Measurements from ENCODE around the gene SQSTM1. TPM values are rescaled to one million over a fixed set of nuclear protein-coding genes. Genes with fewer than 3 reads are reported as not detected.
A peak's percentile ranks its signal among the peaks of the same experiment; 100 is the strongest.

The SQSTM1 gene
- total RNA-seq, 1 experiment from 2014 or later, result 442 TPM

DNA sequence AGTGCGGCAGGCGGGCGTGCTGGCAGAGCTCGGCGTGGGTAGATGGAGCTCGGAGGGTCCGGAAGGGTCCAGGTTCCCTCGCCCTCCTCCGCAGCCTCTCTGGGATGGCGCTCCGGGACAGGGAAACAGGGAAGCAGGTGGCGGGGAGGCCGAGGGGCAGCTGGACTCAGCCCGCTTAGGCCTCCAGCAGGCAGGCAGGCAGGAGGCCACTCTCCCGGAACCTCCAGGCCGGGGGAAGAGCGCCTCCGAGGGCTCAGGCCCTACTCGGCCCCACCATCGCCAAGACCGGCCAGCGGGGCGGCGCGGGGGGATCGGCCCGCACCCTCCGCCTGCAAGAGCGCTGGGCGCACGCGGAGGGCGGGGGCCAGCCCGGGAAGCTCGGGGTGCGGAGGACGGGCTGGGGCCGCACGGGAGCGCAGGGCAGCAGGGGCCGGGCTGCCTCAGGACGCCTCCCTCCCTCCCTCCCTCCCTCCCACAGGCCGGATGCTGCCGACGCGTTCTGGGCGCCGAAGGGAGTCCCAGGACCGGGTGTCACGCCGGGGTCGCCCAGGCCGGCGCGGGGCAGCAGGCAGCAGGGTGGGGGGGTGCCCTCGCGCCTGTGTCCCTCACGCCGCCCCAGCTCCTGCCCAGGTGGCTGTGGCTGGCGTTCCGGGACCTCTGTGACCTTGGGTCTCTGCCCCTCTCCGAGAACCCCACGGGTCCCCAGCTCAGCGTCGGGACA, 15.0 kb upstream of the SQSTM1 start:
- DNase-seq (ENCODE audit: low read depth), result peak; percentile 52

DNA sequence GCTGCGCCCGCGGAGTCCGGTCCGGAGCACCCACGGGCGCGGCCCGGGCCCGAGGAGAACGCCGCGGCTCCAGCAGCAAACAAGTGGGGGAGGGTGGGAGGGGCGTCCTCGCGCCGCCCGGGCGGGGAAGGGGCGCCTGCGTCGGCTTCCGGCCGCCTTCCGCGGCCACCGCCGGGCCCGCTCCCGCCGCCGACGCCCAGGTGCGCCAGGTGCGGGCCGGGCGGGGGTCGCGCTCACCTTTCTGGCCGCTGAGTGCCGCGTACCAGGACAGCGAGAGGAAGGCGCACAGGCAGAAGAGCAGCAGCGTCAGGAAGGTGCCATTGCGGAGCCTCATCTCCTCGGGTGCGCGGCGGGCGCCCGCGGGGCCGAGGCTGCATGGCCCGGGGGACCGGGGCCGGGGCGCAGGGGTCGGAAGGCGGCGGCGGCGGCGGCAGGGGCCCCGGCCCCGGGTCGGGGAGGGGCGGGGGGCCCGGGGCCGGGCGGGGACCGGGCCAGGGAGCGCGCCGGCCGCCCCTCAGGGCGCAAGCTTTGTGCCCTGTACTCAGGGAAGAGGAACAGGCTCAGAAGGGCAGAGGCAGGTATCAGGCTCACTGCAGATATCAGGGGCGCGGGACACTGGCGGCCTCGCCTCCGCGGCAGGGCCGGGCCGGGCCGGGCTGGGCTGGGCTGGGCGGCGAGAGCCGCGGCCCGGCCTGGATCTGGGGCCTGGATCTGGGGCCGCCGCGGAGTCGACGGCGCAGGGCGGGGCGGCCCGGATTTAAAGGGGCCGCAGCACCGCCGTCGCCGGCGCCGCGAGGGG, 14.3 kb upstream of the SQSTM1 start, which contains the start of gene MGAT4B:
Gene MGAT4B, minus strand, starts transcription at position 617 of the 799 bp plus-strand sequence. Its CDS starts 283 bp downstream, at position 334.
- DNase-seq (ENCODE audit: low read depth), result peak; percentile 76

DNA sequence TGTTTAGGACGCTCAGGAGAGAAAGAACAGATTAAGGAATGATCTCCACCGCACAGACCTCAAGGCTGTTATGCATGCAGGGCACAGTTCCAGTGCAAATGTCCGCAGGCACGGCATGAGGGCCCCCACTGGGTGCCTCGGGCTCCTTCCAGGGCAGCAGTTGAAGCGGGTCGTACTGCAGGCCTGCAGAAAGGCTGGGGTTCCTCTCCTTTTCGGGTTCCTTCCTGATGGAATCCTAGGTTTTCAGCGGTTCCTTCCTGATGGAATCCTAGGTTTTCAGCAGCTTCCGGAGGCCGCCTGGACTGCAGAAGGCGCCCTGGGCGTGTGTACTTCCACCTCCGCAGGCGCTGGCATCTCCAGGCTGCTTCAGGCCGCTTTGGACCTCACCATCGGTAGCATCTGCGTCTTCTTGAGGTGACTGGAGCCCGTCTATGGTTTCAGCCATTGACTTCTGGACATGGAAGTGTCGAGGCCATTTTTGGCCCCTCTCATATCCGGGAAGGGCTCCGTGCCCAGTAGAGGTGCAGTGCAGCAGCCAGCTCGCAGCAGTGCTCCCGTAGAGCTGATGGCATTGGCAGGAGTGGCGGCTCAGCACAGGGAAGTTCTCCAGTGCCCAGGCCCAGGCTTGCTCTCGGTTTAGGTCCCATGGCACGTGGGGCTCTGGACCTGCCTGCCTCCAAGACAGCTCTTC, 8.4 kb upstream of the SQSTM1 start:
- no peak for DNase-seq (ENCODE audit: low read depth)

DNA sequence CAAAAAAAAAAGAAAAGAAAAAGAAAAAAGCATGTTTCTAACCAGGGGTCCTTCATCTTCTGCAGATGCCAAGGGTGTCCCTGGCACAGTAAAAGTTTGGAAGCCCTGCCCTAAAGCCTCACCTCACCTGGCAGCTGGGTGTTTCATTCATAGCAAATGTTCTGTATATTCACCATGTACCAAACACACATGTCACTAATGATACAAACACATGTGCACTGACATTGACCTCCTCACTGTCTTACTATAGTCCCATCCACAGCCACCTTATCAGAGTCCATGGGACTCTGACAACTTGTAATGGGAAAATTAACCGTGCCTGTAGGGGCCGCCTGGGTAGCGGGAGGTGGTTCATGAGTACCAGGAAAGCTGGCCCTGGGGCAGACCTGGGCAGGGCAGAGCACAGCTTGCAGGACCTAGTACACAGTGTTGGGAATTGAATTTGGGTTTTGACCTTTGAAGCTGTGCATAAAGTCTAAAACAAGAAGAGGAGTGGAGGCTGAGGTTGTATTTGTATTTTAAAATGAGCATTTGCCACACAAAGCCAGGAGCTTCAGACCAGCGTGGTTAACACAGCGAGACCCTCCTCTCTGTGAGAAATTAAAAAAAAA, 7.6 kb upstream of the SQSTM1 start:
- DNase-seq (ENCODE audit: low read depth), result no peak

DNA sequence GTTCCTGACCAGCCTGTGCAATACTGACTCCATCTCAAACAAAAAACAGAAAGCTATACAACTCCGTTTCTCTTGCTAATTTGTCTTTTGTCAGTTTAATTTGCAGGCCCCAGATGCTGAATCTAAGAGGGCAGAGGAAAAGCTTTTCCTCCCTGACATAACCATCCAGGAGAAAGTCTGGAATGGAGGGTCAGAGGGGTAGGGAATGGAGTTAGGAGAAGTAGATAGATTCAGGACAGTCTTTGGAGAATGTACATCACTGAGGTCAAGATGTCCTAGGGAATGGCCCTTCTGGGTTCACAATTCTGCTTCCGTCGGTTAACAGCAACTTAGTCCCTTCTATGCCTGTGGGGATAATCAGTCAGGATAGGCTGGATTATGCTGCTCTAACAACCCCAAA, 6.6 kb upstream of the SQSTM1 start:
- no peak for DNase-seq (ENCODE audit: low read depth)

DNA sequence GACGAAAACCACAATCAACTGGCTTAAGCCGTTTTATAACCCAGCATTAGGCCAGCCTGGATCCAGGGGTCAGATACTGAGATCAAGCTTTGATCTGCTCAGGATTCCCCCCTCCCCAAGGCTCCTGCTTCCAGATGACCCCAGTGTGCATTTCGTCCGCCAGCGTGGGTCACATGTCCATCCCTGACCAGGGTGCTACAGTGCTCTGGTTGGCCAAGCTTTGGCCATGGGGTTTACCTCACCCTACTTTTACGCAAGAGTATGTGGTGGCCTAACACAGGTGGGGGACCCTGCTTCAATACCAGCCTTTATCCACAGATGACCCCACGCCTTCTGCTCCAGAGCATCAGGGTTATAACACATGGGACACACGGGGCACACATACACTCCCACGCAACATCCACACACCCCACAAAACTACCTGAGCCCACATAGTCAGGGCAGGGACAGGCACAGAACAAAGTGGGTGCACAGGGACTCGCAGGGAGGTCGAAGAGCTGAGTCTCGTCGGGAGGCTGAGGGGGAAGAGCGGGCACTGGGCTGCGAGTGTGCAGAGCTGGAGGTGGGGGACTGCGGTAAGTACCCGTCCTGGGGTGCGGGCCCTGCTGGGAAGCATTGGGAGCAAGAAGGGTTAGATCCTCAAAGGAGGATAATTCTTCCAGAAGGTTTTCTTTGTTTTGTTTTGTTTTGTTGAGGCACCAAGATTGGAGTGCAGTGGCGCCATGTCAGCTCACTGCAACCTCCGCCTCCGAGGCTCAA, 5.0 kb upstream of the SQSTM1 start:
- no peak for DNase-seq (ENCODE audit: low read depth)

DNA sequence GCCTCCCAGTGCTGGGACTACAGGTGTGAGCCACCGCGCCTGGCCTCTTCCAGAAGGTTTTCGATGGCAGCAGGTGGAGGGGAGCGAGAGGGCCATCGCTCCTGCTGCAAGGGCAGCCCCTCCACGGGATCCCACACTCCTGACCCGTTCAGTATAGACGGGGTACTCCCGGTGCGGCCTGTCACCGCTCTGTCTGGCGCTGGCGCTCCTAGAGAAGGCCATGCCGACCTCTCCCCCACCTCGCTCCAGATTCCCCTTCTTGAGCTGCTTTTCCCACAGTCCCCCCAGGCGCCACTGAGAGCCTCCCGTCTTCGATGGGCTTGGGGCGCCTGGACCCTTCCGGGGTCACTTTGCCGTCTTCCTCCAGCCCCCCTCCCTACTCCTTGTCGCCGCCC, 4.3 kb upstream of the SQSTM1 start:
- no peak for DNase-seq (ENCODE audit: low read depth)

DNA sequence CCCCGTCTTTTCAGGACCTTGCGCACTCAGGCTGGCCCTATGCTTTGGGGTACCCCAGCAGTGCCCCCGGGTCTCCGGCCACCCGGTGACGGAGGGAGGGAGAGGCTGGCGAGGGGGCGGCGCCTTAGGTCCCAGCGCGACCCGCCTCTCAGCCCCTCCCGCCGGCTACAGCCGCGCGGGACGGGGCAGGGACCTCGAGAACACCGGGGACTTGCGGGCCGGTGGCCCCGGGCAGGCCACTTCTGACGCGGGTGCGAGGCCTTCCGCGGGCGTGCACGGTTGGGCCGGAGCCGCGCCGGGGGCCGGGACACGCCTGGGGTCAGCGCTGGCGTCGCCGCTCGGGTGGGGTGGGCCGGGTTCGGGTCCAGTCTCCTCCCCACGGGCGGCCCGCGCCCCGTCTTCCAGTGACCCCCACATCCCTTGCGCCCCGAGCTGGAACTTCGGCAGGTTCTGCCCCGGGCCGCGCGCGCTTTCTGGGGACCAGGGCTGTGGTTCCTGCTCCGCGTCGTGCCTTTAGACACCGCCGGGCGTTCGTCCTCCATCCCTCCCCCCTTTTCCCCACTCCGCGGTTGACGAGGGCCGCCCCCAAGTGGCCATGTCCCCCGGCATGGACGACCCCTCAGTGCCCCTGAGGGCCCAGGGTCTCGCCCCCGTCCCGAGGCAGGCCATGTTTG, 3.8 kb upstream of the SQSTM1 start:
- no peak for DNase-seq (ENCODE audit: low read depth)

DNA sequence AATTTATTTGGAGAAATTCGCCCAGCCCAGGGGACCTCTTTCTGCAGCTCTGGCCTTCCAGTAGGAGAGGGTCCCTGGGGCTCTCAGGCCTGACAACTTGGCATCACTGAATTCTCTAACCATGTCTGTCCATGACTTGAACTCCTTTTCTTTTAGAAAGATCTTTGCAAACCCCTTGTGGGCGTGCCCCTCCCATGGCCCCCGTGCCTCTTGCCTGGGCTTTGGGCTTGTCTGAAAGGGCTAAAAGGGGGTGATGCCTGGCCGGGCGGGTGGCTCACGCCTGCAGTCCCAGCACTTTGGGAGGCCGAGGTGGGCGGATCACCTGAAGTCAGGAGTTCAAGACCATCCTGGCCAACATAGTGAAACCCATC, 3.2 kb upstream of the SQSTM1 start:
- no peak for DNase-seq (ENCODE audit: low read depth)

DNA sequence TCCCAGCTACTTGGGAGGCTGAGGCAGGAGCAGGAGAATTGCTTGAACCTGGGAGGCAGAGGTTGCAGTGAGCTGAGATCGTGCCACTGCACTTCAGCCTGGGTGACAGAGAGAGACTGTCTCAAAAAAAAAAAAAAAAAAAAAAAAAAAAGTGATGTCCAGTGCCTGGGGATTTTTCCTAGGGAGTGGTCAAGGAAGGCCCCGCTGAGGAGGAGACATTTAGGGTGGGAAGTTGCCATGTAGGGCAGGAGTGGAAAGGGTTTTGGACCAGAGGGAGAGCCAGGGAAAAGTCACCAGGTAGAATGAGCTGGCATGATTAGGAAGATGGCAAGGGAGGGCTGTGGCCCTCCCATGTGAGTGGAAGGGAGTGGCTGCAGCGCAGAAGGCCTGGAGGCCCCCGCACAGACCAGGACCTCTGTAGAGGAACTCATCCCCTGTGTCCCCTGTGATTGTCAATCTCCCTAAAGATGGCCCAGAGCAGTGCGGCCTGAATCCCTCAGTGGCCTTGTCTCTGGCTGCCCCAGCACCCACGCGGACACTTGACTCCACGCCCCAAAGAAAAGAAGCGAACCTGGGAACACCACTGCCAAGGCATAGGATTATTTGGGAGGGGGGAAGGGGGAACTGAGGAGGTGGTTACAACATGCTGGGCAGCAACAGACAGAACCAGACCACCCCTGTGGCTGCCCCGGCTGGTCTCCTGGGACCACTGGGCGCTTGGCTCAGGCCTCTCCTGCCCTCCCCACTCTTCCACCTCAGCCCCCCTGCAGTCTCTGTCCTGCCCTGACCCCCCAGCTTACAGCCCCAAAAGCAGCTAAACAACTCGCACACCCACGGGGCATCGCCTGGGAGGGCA, 2.6 kb upstream of the SQSTM1 start:
- no peak for DNase-seq (ENCODE audit: low read depth)

DNA sequence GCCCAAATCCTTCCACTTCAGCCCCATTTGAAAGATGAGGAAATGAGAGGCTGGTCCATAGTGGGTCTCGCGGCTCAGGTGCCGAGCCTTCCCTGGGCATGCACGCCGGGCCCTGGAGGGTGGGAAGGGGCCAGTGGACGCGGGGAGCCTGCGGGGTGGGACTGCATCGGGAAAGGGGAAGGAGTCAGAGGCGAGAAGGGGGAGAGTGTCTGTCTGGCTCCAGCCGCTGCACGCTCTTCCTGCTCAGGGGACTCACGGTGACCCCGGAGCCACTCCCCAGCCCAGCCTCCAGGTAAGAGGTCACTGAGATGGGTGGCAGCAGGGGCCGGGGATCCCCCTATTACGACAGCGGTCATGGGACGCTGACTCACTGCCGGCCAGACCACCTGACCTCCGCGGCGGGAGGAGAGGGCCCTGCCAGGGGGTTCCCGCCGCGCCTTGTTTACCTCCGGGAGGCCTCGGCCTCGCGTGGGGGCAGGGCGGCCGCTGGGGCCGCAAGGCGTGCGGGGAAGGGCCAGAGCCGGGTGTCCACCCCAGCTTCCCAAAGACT, 1.9 kb upstream of the SQSTM1 start:
- DNase-seq (ENCODE audit: low read depth), result peak; percentile 93

DNA sequence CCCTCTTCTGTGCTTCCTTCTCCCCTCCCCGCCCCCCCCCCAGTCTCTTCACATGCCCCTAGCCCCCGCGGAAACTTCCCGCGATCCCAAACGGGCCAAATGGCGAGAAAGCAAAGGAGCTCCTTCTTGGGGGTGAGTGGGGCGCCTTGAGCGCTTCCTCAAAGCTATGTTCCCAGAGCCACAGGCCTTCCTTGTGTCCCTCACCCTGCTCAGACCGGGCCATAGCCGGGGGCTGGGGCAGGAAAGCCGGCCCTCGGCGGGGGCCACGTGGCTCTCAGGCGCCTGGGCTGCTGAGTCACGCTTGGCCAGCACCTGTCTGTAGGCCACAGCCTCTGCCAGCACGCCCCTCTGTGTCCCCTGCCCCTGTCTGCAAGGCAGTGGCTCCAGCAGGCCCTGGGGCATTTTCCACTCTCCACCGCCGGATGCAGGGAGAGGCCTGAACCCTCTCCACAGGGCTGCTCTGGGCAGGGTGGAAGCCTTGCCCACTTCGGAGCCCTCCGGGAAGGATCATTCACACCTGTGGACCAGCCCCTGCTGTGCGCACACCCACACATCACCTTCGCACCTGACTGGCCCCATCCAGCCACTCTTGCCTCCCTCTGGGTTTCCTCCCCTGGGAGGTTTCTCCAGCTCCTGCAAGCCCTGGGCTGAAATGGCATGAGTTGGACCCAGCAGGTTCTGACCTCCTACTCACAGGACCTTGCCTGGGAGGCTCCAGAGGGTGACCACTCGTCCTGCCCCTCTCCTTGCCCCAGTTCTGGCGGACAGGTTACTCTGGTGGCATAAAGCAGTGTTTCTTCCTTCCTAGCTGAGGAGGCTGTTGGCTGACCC, 1.2 kb upstream of the SQSTM1 start:
- peak; percentile 91 for DNase-seq (ENCODE audit: low read depth)

DNA sequence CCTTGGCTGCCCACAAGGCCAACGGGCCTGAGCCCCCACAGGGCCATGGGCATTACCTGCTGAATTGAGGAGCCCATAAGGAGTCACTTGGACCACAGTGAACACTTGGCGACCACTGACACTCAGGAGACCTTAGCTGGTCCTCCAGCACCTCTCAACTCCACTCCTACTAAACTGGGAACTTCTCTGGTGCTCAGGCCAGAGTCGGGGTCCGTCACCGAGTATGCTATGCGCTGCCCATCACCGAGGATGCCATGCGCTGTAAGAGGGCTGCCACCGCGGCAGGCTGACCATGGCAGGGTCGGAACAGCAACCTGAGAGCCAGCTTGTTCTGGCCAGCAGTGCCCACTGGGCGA, 600 bp upstream of the SQSTM1 start:
- no peak for DNase-seq (ENCODE audit: low read depth)

DNA sequence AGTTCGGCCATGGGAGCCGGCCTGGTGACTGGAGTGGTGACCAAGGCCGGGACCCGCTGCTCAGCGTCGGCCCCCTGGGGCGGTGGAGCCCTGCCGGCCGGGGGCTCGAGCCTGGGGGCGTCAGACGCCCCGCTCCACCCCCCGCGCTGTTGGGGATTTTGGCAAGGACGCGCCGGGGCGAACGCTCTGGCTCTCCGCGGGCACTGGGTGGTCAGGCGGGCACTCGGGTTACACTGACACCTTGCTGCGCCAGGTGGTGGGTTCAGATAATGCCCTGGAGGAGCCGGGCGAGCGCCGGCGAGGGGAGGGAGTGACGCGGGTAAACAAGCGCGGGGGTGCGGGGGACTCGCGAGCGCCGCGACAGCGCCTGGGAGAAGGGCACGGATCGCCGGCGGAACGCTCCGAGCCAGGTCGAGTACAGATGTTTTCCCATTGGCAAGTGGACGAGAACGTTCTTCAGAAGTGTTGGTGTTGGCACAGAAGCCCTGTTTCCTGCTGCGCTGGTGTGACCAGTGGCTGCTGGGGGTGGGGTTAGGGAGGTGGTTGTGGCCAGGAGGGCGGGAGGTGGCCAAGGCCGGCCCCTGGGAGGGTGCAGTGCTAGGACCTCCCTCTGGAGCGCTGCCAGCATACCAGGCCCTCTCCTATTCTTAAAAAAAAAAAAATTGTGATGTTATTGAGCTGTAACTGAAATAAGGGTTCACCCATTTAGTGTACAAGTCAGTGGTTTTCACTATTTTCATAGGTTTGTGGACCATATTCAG, 773 bp downstream of the SQSTM1 start:
- DNase-seq (ENCODE audit: low read depth), result peak; percentile 89

DNA sequence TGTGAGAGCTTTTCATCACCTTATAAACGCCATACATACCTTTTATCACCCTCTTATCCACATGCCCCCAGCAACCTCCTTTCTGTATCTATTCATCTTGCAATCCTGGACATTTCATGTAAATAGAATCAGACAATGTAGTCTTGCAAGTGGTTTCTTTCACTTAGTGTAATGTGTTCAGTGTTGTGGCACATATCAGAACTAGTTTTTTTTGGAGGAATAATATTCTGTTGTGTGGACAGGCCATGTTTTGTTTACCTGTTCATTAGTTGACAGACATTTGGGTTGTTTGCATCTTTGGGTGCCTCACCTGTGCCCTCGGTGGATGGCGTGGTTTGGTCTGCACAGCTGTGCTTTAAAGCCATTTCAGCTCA, 1.3 kb downstream of the SQSTM1 start:
- DNase-seq (ENCODE audit: low read depth), result no peak

DNA sequence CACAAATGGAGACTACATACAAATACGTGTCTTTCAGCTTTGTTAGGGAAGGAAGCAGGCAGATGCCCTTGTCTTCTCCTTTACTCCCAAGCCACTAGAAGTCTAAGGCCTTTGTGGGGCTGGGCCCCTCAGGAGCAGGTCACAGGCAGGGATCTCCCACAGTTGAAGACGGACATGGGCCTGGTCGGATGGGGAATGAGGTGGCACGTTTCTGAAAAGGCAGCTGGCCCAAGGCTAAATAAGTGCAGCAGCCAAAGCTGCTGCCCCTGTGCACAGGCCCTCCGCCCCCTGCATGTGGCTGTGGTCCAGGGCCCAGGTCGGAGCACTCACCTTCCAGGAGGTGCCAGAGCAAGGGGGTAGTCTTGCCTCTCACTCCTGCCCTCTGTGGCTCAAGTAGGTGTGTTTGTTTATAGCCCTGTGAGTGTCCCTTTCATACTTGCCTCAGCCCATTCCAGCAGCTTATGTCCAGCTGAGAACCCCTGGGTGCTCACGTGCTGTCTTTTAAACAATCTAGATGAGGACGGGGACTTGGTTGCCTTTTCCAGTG, 1.8 kb downstream of the SQSTM1 start:
- no peak for DNase-seq (ENCODE audit: low read depth)

DNA sequence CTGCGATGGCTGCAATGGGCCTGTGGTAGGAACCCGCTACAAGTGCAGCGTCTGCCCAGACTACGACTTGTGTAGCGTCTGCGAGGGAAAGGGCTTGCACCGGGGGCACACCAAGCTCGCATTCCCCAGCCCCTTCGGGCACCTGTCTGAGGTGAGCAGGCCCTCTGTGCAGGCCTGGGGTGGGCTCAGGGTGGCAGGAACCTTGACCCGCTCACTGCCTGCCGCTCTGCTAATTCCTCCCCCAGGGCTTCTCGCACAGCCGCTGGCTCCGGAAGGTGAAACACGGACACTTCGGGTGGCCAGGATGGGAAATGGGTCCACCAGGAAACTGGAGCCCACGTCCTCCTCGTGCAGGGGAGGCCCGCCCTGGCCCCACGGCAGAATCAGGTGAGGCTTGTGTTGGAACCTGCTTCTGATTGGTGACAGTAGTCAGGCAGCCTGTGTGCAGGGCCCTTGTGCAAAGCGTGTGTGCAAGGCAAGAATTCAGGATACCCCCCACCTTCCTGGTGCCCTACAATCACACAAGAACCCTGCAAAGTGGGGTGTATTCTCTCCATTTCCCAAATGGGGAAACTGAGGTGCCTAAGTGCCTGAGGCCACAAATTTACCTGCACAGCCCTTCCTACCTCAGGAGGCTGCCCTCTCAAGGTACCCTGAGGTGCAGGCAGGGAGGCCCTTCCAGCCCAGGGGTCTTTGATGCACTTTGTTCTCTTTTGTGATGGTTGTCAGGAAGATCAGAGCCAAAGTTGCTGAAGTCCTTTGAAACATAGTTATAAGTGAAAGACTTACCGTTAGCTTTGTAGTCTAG, 3.4 kb downstream of the SQSTM1 start:
- no peak for DNase-seq (ENCODE audit: low read depth)

Measured in M059J (cell line).